ENCODE results near the gene PTPRD.

DNA sequence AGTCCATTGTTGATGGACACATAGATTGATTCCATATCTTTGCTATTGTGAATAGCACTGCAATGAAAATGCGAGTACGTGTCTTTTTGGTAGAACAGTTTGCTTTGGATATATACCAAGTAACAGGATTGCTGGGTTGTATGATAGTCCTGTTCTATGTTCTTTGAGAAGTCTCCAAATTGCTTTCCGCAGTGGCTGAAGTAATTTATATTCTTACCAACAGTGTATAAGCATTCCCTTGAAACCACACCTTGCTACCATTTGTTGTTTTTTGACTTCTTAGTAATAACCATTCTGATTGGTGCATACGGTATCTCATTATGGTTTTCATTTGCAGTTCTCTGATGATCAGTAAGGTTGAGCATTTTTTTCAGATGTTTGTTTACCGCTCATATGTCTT, 792.9 kb downstream of the PTPRD start:
- TF ChIP-seq, protein P1, sequence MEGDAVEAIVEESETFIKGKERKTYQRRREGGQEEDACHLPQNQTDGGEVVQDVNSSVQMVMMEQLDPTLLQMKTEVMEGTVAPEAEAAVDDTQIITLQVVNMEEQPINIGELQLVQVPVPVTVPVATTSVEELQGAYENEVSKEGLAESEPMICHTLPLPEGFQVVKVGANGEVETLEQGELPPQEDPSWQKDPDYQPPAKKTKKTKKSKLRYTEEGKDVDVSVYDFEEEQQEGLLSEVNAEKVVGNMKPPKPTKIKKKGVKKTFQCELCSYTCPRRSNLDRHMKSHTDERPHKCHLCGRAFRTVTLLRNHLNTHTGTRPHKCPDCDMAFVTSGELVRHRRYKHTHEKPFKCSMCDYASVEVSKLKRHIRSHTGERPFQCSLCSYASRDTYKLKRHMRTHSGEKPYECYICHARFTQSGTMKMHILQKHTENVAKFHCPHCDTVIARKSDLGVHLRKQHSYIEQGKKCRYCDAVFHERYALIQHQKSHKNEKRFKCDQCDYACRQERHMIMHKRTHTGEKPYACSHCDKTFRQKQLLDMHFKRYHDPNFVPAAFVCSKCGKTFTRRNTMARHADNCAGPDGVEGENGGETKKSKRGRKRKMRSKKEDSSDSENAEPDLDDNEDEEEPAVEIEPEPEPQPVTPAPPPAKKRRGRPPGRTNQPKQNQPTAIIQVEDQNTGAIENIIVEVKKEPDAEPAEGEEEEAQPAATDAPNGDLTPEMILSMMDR (IDR thresholded peaks at IDR 0.05), result no peak
- TF ChIP-seq, protein P2, sequence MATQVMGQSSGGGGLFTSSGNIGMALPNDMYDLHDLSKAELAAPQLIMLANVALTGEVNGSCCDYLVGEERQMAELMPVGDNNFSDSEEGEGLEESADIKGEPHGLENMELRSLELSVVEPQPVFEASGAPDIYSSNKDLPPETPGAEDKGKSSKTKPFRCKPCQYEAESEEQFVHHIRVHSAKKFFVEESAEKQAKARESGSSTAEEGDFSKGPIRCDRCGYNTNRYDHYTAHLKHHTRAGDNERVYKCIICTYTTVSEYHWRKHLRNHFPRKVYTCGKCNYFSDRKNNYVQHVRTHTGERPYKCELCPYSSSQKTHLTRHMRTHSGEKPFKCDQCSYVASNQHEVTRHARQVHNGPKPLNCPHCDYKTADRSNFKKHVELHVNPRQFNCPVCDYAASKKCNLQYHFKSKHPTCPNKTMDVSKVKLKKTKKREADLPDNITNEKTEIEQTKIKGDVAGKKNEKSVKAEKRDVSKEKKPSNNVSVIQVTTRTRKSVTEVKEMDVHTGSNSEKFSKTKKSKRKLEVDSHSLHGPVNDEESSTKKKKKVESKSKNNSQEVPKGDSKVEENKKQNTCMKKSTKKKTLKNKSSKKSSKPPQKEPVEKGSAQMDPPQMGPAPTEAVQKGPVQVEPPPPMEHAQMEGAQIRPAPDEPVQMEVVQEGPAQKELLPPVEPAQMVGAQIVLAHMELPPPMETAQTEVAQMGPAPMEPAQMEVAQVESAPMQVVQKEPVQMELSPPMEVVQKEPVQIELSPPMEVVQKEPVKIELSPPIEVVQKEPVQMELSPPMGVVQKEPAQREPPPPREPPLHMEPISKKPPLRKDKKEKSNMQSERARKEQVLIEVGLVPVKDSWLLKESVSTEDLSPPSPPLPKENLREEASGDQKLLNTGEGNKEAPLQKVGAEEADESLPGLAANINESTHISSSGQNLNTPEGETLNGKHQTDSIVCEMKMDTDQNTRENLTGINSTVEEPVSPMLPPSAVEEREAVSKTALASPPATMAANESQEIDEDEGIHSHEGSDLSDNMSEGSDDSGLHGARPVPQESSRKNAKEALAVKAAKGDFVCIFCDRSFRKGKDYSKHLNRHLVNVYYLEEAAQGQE (IDR thresholded peaks at IDR 0.05; ENCODE audit: insufficient read depth in 1 of 2, low read depth in 2 of 2, low read length in 1 of 2), result no peak
- no peak for TF ChIP-seq SIN3A (IDR thresholded peaks at IDR 0.05; ENCODE audit: borderline replicate concordance, insufficient read depth, low read depth, low read length)
- no peak for TF ChIP-seq POLR2AphosphoS5 (IDR thresholded peaks at IDR 0.05; ENCODE audit: low read depth, low read length)
- TF ChIP-seq TCF7L2 (IDR thresholded peaks at IDR 0.05; ENCODE audit: low read depth, low read length), result no peak
